ENCODE measurements around the gene CHRNE. TPM values are rescaled to one million over a fixed set of nuclear protein-coding genes. Genes with fewer than 3 reads are reported as not detected.
A peak's percentile ranks its signal among the peaks of the same experiment; 100 is the strongest.

CHRNE gene
- total and polyA plus RNA-seq, 2 of the 13 experiments (the other 11 are each of a cell fraction or from before 2014, with no cell fraction given) = 0.53 to 0.59 TPM

GRCh38 chr17:4934173-4934979 is 31.5 kb upstream of the CHRNE start (continued):
- TF ChIP-seq ERF (CRISPR knock-in tag; IDR thresholded peaks at IDR 0.05) (0 out of 2 replicates have a peak, but pooled peaks have one; percentile 33), ZBTB7A (CRISPR knock-in tag; IDR thresholded peaks at IDR 0.05) (0 out of 2 replicates have a peak, but pooled peaks have one; percentile 24), KDM2A (CRISPR knock-in tag; IDR thresholded peaks at IDR 0.05; ENCODE audit: borderline replicate concordance, low read depth) (peak; percentile 84), ZNF362 (CRISPR knock-in tag; IDR thresholded peaks at IDR 0.05; ENCODE audit: borderline replicate concordance) (no peak), ZNF883 (CRISPR knock-in tag; IDR thresholded peaks at IDR 0.05; ENCODE audit: not compliant biosample characterization) (no peak), PITX1 (CRISPR knock-in tag; IDR thresholded peaks at IDR 0.05) (no peak; the same call in 1 of the 2 replicates), KLF11 (CRISPR knock-in tag; IDR thresholded peaks at IDR 0.05) (no peak), SATB2 (CRISPR knock-in tag; IDR thresholded peaks at IDR 0.05) (no peak), HNRNPL (IDR thresholded peaks at IDR 0.05; ENCODE audit: low read depth, low read length) (no peak), NFE2 (CRISPR knock-in tag; IDR thresholded peaks at IDR 0.05) (no peak), NR2F1 (CRISPR knock-in tag; IDR thresholded peaks at IDR 0.05) (no peak), ZSCAN22 (CRISPR knock-in tag; IDR thresholded peaks at IDR 0.05) (no peak), TARDBP (CRISPR knock-in tag; IDR thresholded peaks at IDR 0.05) (no peak), GPBP1L1 (CRISPR knock-in tag; IDR thresholded peaks at IDR 0.05) (no peak), HNRNPH1 (optimal IDR thresholded peaks at IDR 0.05; ENCODE audit: low read depth, low read length) (no peak), ZSCAN20 (CRISPR knock-in tag; IDR thresholded peaks at IDR 0.05; ENCODE audit: borderline replicate concordance) (no peak), ARNTL (CRISPR knock-in tag; IDR thresholded peaks at IDR 0.05) (no peak), FOXM1 (CRISPR knock-in tag; IDR thresholded peaks at IDR 0.05) (no peak), ZNF577 (CRISPR knock-in tag; IDR thresholded peaks at IDR 0.05; ENCODE audit: borderline replicate concordance, low read depth) (no peak), ZNF101 (CRISPR knock-in tag; IDR thresholded peaks at IDR 0.05; ENCODE audit: borderline replicate concordance, low read depth) (no peak), MYC (CRISPR knock-in tag; IDR thresholded peaks at IDR 0.05; ENCODE audit: borderline replicate concordance) (peak; percentile 47; the same call in 1 of the 2 replicates), SOX5 (CRISPR knock-in tag; IDR thresholded peaks at IDR 0.05; ENCODE audit: borderline replicate concordance) (no peak), ZBTB4 (CRISPR knock-in tag; IDR thresholded peaks at IDR 0.05; ENCODE audit: borderline replicate concordance) (no peak), MBNL3 (CRISPR knock-in tag; conservative IDR thresholded peaks at IDR 0.05) (no peak), SALL2 (CRISPR knock-in tag; IDR thresholded peaks at IDR 0.05) (0 out of 2 replicates have a peak, but pooled peaks have one; percentile 23), ZNF768 (CRISPR knock-in tag; IDR thresholded peaks at IDR 0.05) (no peak)
